Prostate gland (tissue), 2 donors: ENCODE measurements around the gene CORO6.

Experiments used
- POLR2AphosphoS5 ChIP-seq: sonication (generic); formaldehyde crosslinking; IDR thresholded peaks from one replicate; pipeline ENCODE4 v1.6.1; 2017; ENCODE audit warnings: antibody characterized with exemption
- TF ChIP-seq, protein P1 (sequence below), 4 experiments: fragments of 200-600 bp in 2 of 4; fragments of 450-650 bp in 2 of 4; sonication (generic) in 2 of 4; IDR thresholded peaks; 1 replicate in 3 of 4; 2 replicates in 1 of 4; pipeline ENCODE4 v1.5.1; 2016 to 2019; ENCODE audit warnings: antibody characterized with exemption in 4 of 4, mild to moderate bottlenecking in 2 of 4, moderate library complexity in 2 of 4

DNA sequence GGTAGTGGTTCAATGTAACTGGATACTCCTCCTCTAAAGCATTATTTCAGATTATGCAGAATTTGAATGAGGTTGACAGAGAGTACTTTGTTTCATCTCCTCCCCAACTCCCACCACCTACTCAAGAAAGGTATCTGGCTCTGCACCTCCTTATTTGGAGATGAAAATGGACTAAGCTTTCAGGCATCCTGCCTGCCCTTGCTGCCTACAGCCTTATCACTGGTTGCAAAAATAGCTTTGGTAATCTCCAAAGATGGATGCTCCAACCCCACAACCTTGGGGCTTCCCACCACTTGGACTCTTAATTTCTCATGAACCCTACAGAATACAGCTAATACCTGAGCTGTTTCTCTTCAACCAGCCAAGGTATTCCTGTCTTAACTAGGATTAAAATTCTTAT is 45.3 kb upstream of the CORO6 start:
- TF ChIP-seq, protein P1, sequence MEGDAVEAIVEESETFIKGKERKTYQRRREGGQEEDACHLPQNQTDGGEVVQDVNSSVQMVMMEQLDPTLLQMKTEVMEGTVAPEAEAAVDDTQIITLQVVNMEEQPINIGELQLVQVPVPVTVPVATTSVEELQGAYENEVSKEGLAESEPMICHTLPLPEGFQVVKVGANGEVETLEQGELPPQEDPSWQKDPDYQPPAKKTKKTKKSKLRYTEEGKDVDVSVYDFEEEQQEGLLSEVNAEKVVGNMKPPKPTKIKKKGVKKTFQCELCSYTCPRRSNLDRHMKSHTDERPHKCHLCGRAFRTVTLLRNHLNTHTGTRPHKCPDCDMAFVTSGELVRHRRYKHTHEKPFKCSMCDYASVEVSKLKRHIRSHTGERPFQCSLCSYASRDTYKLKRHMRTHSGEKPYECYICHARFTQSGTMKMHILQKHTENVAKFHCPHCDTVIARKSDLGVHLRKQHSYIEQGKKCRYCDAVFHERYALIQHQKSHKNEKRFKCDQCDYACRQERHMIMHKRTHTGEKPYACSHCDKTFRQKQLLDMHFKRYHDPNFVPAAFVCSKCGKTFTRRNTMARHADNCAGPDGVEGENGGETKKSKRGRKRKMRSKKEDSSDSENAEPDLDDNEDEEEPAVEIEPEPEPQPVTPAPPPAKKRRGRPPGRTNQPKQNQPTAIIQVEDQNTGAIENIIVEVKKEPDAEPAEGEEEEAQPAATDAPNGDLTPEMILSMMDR (IDR thresholded peaks at IDR 0.05), result no peak
- TF ChIP-seq POLR2AphosphoS5, result no peak
